SK-N-SH (cell line): ENCODE measurements around the gene SCARB1. TPM values are rescaled to one million over a fixed set of nuclear protein-coding genes. Genes with fewer than 3 reads are reported as not detected.

Experiments
- CTCF ChIA-PET: fragments of 300-600, 350-600 bp; formaldehyde crosslinking; extraction: SDS; loops from one replicate; lab custom pipeline; 2021; lab: Yijun Ruan, JAX
- POLR2A ChIA-PET: fragments of 350-600 bp; sonication (Branson Sonifier 250); formaldehyde crosslinking; extraction: SDS; loops from one replicate; lab custom pipeline; 2020; ENCODE audit warnings: antibody characterized with exemption, inconsistent platforms; lab: Yijun Ruan, JAX
- DNase-seq: peaks from one replicate; pipeline ENCODE4 v3.0.0; 2012
- H2AFZ ChIP-seq: fragments of 200-600 bp; sonication (generic); 2 replicates; pipeline ENCODE4 v1.8.1; 2016; ENCODE audit warnings: antibody characterized with exemption, mild to moderate bottlenecking, low read depth
- H3F3A ChIP-seq: fragments of 200-600 bp; sonication (generic); replicated peaks from 2 replicates; pipeline ENCODE3; 2016; ENCODE audit warnings: antibody characterized with exemption, mild to moderate bottlenecking; ENCODE audit not compliant: insufficient read depth
- H3K27ac ChIP-seq, 2 experiments: fragments of 200-500 bp in 1 of 2; fragments of 200-600 bp in 1 of 2; sonication (Bioruptor generic) in 1 of 2; sonication (generic), shearing (Covaris generic) in 1 of 2; 2 replicates each; pipeline versions ENCODE4 v1.5.1 to v1.6.1; 2014 to 2016; ENCODE audit warnings: low read depth in 2 of 2, inconsistent platforms in 1 of 2, low read length in 1 of 2, mild to moderate bottlenecking in 1 of 2, mixed read lengths in 1 of 2
- H3K27me3 ChIP-seq: fragments of 200-600 bp; sonication (generic), shearing (Covaris generic); 2 replicates; pipeline ENCODE4 v1.6.1; 2016; ENCODE audit warnings: mixed run types; ENCODE audit not compliant: insufficient read depth
- H3K36me3 ChIP-seq, 2 experiments: fragments of 200-500 bp in 1 of 2; fragments of 200-600 bp in 1 of 2; sonication (Bioruptor generic) in 1 of 2; sonication (generic) in 1 of 2; replicated peaks in 1 of 2; 2 replicates each; pipeline versions ENCODE3 to v1.5.1; 2014 to 2016; ENCODE audit warnings: low read length in 1 of 2, mild to moderate bottlenecking in 1 of 2; ENCODE audit not compliant: insufficient read depth in 2 of 2, control insufficient read depth in 1 of 2
- H3K4me1 ChIP-seq, 2 experiments: fragments of 200-500 bp in 1 of 2; fragments of 200-600 bp in 1 of 2; sonication (Bioruptor generic) in 1 of 2; sonication (generic), shearing (Covaris generic) in 1 of 2; 2 replicates each; pipeline versions ENCODE4 v1.5.1 to v1.6.1; 2014 to 2016; ENCODE audit warnings: low read depth in 1 of 2, low read length in 1 of 2, mixed run types in 1 of 2; ENCODE audit not compliant: insufficient read depth in 2 of 2, control insufficient read depth in 1 of 2
- H3K4me2 ChIP-seq: fragments of 200-600 bp; sonication (generic), shearing (Covaris generic); 2 replicates; pipeline ENCODE4 v1.6.1; 2017; ENCODE audit warnings: mixed run types
- H3K4me3 ChIP-seq, 2 experiments: fragments of 200-500 bp in 1 of 2; fragments of 200-600 bp in 1 of 2; sonication (Bioruptor generic) in 1 of 2; sonication (generic), shearing (Covaris generic) in 1 of 2; 2 replicates each; pipeline versions ENCODE4 v1.5.1 to v1.8.1; 2014 to 2016; ENCODE audit warnings: low read depth in 2 of 2, inconsistent platforms in 1 of 2, low read length in 1 of 2, mild to moderate bottlenecking in 1 of 2, mixed read lengths in 1 of 2, moderate library complexity in 1 of 2
- H3K79me2 ChIP-seq: fragments of 200-600 bp; sonication (generic); 2 replicates; pipeline ENCODE4 v1.8.1; 2017; ENCODE audit warnings: mild to moderate bottlenecking; ENCODE audit not compliant: insufficient read depth
- H3K9ac ChIP-seq: fragments of 200-600 bp; sonication (generic); 2 replicates; pipeline ENCODE4 v1.6.1; 2017; ENCODE audit warnings: mixed run types
- H3K9me2 ChIP-seq: fragments of 200-600 bp; sonication (generic); 2 replicates; pipeline ENCODE4 v1.6.1; 2017; ENCODE audit warnings: mixed run types
- H3K9me3 ChIP-seq: fragments of 200-600 bp; sonication (generic); 2 replicates; pipeline ENCODE4 v1.6.1; 2017; ENCODE audit warnings: mixed run types, mild to moderate bottlenecking, moderate library complexity
- H4K20me1 ChIP-seq: fragments of 200-600 bp; sonication (generic); 2 replicates; pipeline ENCODE4 v1.6.1; 2017; ENCODE audit warnings: mild to moderate bottlenecking, mixed run types; ENCODE audit not compliant: insufficient read depth
- CHD2 ChIP-seq: fragments of 150-350 bp; IDR thresholded peaks from 2 replicates; pipeline ENCODE4 v1.6.1; 2018; ENCODE audit warnings: low read length; ENCODE audit not compliant: partially characterized antibody
- CTCF ChIP-seq: fragments of 200-600 bp; sonication (generic); IDR thresholded peaks from 2 replicates; pipeline ENCODE4 v1.6.1; 2017; ENCODE audit warnings: antibody characterized with exemption, mild to moderate bottlenecking, moderate library complexity
- EZH2phosphoT487 ChIP-seq: fragments of 200-600 bp; sonication (generic); IDR thresholded peaks from 2 replicates; pipeline ENCODE4 v1.6.1; 2017; ENCODE audit warnings: low read depth, mixed run types, mild to moderate bottlenecking, antibody characterized with exemption, moderate library complexity, borderline replicate concordance
- FOXJ3 ChIP-seq: sonication (generic); formaldehyde crosslinking; IDR thresholded peaks from 2 replicates; pipeline ENCODE4 v1.5.1; 2020; ENCODE audit warnings: mild to moderate bottlenecking, missing genetic modification reagents
- MXI1 ChIP-seq: IDR thresholded peaks from 2 replicates; pipeline ENCODE4 v1.6.1; 2012; ENCODE audit warnings: mild to moderate bottlenecking, low read depth, low read length, improper control_type of control experiment
- NFIC ChIP-seq: IDR thresholded peaks from 2 replicates; pipeline ENCODE4 v1.4.0; 2012; ENCODE audit warnings: borderline replicate concordance
- POLR2AphosphoS5 ChIP-seq: IDR thresholded peaks from 2 replicates; pipeline ENCODE4 v1.6.1; 2012; ENCODE audit warnings: low read depth, low read length
- RCOR1 ChIP-seq: fragments of 150-350 bp; IDR thresholded peaks from 2 replicates; pipeline ENCODE4 v1.6.1; 2017; ENCODE audit warnings: antibody characterized with exemption, low read length
- RFX5 ChIP-seq: IDR thresholded peaks from 2 replicates; pipeline ENCODE4 v1.6.1; 2012; ENCODE audit warnings: mild to moderate bottlenecking, improper control_type of control experiment, low read length
- RXRA ChIP-seq: IDR thresholded peaks from 2 replicates; pipeline ENCODE4 v1.4.0; 2012; ENCODE audit warnings: low read depth, mild to moderate bottlenecking, borderline replicate concordance
- SIN3A ChIP-seq: IDR thresholded peaks from 2 replicates; pipeline ENCODE4 v1.6.1; 2012; ENCODE audit warnings: low read depth, mild to moderate bottlenecking, low read length, moderate library complexity, borderline replicate concordance
- SMC3 ChIP-seq: IDR thresholded peaks from 2 replicates; pipeline ENCODE4 v1.6.1; 2012; ENCODE audit warnings: low read depth, low read length, improper control_type of control experiment
- TCF12 ChIP-seq: IDR thresholded peaks from 2 replicates; pipeline ENCODE4 v1.4.0; 2012
- USF2 ChIP-seq: fragments of 150-350 bp; IDR thresholded peaks from 2 replicates; pipeline ENCODE4 v1.6.1; 2017; ENCODE audit warnings: antibody characterized with exemption, low read length, low read depth, borderline replicate concordance
- YY1 ChIP-seq: IDR thresholded peaks from 2 replicates; pipeline ENCODE4 v1.4.0; 2012; ENCODE audit warnings: low read depth, mild to moderate bottlenecking
- WGBS: methylation state at CpG from one replicate; pipeline ENCODE4 v1.1.6; 2017; ENCODE audit warnings: low lambda C conversion rate; 5-methylcytosine and 5-hydroxymethylcytosine counted together
- polyA plus RNA-seq, 3 experiments: library from polyadenylated mRNA; depleted of rRNA; stranded (reverse); fragments of >200 nt; gene quantifications; 2 replicates each; pipeline ENCODE4 v1.2.3, GENCODE V29; 2012
- TF ChIP-seq, protein P1 (sequence below): IDR thresholded peaks from 2 replicates; pipeline ENCODE4 v1.4.0; 2012; ENCODE audit warnings: low read depth, borderline replicate concordance
- TF ChIP-seq, protein P2 (sequence below): IDR thresholded peaks from 2 replicates; pipeline ENCODE4 v1.4.0; 2012; ENCODE audit warnings: low read depth, borderline replicate concordance

Gene SCARB1
- polyA plus RNA-seq, 1 of the 3 experiments (the other 2 are of a cell fraction), result 33.0 TPM

- no peak for TF ChIP-seq CTCF
These were observed 5.7 kb downstream of the SCARB1 start (continued) for GRCh38 chr12:124857921-124858461.

- ChIA-PET POLR2A (no interaction called here), CTCF (interaction anchor here (0.7 kb wide), 1 partner anchor 8 kb away, joined by 4 read pairs; no protein-coding TSS in a partner anchor)
- Histone ChIP-seq H3K4me3 (no peak overlapping the region), H3K27ac (no peak overlapping the region), H3F3A (no peaks in the 10 kb centered on the region), H3K27me3 (no peaks in the 10 kb centered on the region), H3K4me2 (no peak overlapping the region), H3K9ac (no peak overlapping the region), H4K20me1 (no peaks in the 10 kb centered on the region), H2AFZ (no peak overlapping the region), H3K36me3 (no peaks in the 10 kb centered on the region), H3K4me1 (peaks cover 0 to 20% of the 10 kb centered on the region in 2 experiments; a peak in 1 of 4 replicates), H3K9me2 (no peaks in the 10 kb centered on the region), H3K79me2 (no peaks in the 10 kb centered on the region), H3K9me3 (no peaks in the 10 kb centered on the region)
- TF ChIP-seq NFIC (no peak), USF2 (no peak), YY1 (no peak), POLR2AphosphoS5 (no peak), EZH2phosphoT487 (no peak)
- TF ChIP-seq, protein P1, sequence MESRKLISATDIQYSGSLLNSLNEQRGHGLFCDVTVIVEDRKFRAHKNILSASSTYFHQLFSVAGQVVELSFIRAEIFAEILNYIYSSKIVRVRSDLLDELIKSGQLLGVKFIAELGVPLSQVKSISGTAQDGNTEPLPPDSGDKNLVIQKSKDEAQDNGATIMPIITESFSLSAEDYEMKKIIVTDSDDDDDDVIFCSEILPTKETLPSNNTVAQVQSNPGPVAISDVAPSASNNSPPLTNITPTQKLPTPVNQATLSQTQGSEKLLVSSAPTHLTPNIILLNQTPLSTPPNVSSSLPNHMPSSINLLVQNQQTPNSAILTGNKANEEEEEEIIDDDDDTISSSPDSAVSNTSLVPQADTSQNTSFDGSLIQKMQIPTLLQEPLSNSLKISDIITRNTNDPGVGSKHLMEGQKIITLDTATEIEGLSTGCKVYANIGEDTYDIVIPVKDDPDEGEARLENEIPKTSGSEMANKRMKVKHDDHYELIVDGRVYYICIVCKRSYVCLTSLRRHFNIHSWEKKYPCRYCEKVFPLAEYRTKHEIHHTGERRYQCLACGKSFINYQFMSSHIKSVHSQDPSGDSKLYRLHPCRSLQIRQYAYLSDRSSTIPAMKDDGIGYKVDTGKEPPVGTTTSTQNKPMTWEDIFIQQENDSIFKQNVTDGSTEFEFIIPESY, result no peak
- WGBS, result 92% methylated on average over 13 of the region's 14 CpGs
- no peak for DNase-seq
These were observed 6.9 kb downstream of the SCARB1 start for GRCh38 chr12:124856842-124857178.

GRCh38 chr12:124856132-124856841 lies 7.4 kb downstream of the SCARB1 start:
- H3K4me3 ChIP-seq, result no peak overlapping the region
- ChIA-PET POLR2A (no interaction called here), CTCF (no interaction called here)
- H2AFZ ChIP-seq, result no peak overlapping the region
- H3K36me3 ChIP-seq, result no peaks in the 10 kb centered on the region
- WGBS, result 69% methylated on average over 5 of the region's 16 CpGs
- peaks cover 0 to 14% of the 10 kb centered on the region in 2 experiments; a peak in 1 of 4 replicates for H3K4me1 ChIP-seq
- H4K20me1 ChIP-seq, result no peaks in the 10 kb centered on the region
- no peak overlapping the region for H3K9ac ChIP-seq
- no peak for DNase-seq
- H3F3A ChIP-seq, result no peaks in the 10 kb centered on the region
- no peaks in the 10 kb centered on the region for H3K9me3 ChIP-seq
- H3K27me3 ChIP-seq, result no peaks in the 10 kb centered on the region
- no peak overlapping the region for H3K27ac ChIP-seq
- H3K79me2 ChIP-seq, result no peaks in the 10 kb centered on the region
- no peak overlapping the region for H3K4me2 ChIP-seq
- H3K9me2 ChIP-seq, result no peaks in the 10 kb centered on the region
- TF ChIP-seq, protein P2, sequence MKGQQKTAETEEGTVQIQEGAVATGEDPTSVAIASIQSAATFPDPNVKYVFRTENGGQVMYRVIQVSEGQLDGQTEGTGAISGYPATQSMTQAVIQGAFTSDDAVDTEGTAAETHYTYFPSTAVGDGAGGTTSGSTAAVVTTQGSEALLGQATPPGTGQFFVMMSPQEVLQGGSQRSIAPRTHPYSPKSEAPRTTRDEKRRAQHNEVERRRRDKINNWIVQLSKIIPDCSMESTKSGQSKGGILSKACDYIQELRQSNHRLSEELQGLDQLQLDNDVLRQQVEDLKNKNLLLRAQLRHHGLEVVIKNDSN, result no peak
- TF ChIP-seq CHD2, result no peak
- no peak for TF ChIP-seq TCF12
- no peak for TF ChIP-seq RXRA
- TF ChIP-seq FOXJ3 (CRISPR knock-in tag), result no peak
- TF ChIP-seq MXI1, result no peak
- no peak for TF ChIP-seq SMC3
- TF ChIP-seq RFX5, result no peak
- TF ChIP-seq RCOR1, result no peak
- TF ChIP-seq NFIC, result no peak
- TF ChIP-seq SIN3A, result no peak
- no peak for TF ChIP-seq USF2
- no peak for TF ChIP-seq POLR2AphosphoS5
